BJ (cell line): Measurements from ENCODE around the gene UBE2Q1. TPM values are rescaled to one million over a fixed set of nuclear protein-coding genes. Genes with fewer than 3 reads are reported as not detected.

ENCODE experiments used
- CTCF ChIA-PET: fragments of 350-600 bp; formaldehyde crosslinking; extraction: SDS; loops from one replicate; lab custom pipeline; 2021; ENCODE audit warnings: antibody characterized with exemption, inconsistent platforms; lab: Yijun Ruan, JAX
- POLR2A ChIA-PET: fragments of 300-600 bp; sonication (Branson Sonifier 250); formaldehyde crosslinking; extraction: SDS; loops from one replicate; lab custom pipeline; 2021; ENCODE audit warnings: antibody characterized with exemption; lab: Charles Lee
- DNase-seq: peaks from one replicate; pipeline ENCODE4 v3.0.0-alpha.2; 2011; ENCODE audit warnings: low read depth
- H3K27me3 ChIP-seq: 2 replicates; pipeline ENCODE4 v1.6.0; 2011; ENCODE audit warnings: low read length; ENCODE audit not compliant: control insufficient read depth, insufficient read depth
- H3K36me3 ChIP-seq: 2 replicates; pipeline ENCODE4 v1.5.1; 2011; ENCODE audit warnings: low read length; ENCODE audit not compliant: control insufficient read depth, insufficient read depth
- H3K4me3 ChIP-seq: 2 replicates; pipeline ENCODE4 v1.5.1; 2011; ENCODE audit warnings: low read depth, mild to moderate bottlenecking, control low read depth, low read length
- CTCF ChIP-seq: IDR thresholded peaks from 2 replicates; pipeline ENCODE4 v1.5.1; 2011; ENCODE audit warnings: low read depth, mild to moderate bottlenecking, control low read depth, inconsistent platforms, low read length, moderate library complexity; ENCODE audit not compliant: insufficient read depth
- polyA plus RNA-seq: library from polyadenylated mRNA; depleted of rRNA; stranded (reverse); fragments of >200 nt; gene quantifications from 2 replicates; pipeline ENCODE4 v1.2.3, GENCODE V29; 2011

Gene UBE2Q1
- polyA plus RNA-seq, 1 experiment, result 11.0 TPM

GRCh38 chr1:154502744-154503115 lies 55.7 kb downstream of the UBE2Q1 start:
- TF ChIP-seq CTCF, result no peak
- Histone ChIP-seq H3K4me3 (no peak overlapping the region), H3K36me3 (no peaks in the 10 kb centered on the region), H3K27me3 (peaks cover 38% of the 10 kb centered on the region)
- ChIA-PET CTCF (no interaction called here), POLR2A (no interaction called here)
- no peak for DNase-seq

GRCh38 chr1:154502066-154502743 lies 56.3 kb downstream of the UBE2Q1 start, which contains the start of the genes SHE and TDRD10:
SHE (minus strand) TSS chr1:154502412; CDS start chr1:154502026, 386 bp downstream.
TDRD10 (plus strand) TSS chr1:154502219; CDS start chr1:154506904, 4,685 bp downstream.
- DNase-seq, result no peak
- ChIA-PET POLR2A (no interaction called here), CTCF (no interaction called here)
- H3K27me3 ChIP-seq, result peaks cover 34% of the 10 kb centered on the region
- no peaks in the 10 kb centered on the region for H3K36me3 ChIP-seq
- no peak for TF ChIP-seq CTCF
- H3K4me3 ChIP-seq, result no peak within 1 kb of the TSS

- CTCF ChIA-PET, result interaction anchor here (1.4 to 1.5 kb wide), 2 partner anchors 11 to 22 kb away, joined by 3 to 6 read pairs; no protein-coding TSS in a partner anchor
- Histone ChIP-seq H3K4me3 (no peak overlapping the region), H3K36me3 (no peaks in the 10 kb centered on the region), H3K27me3 (peaks cover 37% of the 10 kb centered on the region)
- TF ChIP-seq CTCF, result no peak
- no peak for DNase-seq
- POLR2A ChIA-PET, result no interaction called here
These were observed 56.9 kb downstream of the UBE2Q1 start for GRCh38 chr1:154501423-154502065.

GRCh38 chr1:154500533-154500932 lies 57.9 kb downstream of the UBE2Q1 start:
- CTCF ChIA-PET, result interaction anchor here (0.8 to 1.5 kb wide), 4 partner anchors 10 to 46 kb away, joined by 3 to 6 read pairs (median 4); no protein-coding TSS in a partner anchor
- POLR2A ChIA-PET, result no interaction called here
- H3K36me3 ChIP-seq, result no peaks in the 10 kb centered on the region
- no peak for DNase-seq
- TF ChIP-seq CTCF, result no peak
- peaks cover 39% of the 10 kb centered on the region for H3K27me3 ChIP-seq
- H3K4me3 ChIP-seq, result no peak overlapping the region

GRCh38 chr1:154499446-154499845 lies 59.0 kb downstream of the UBE2Q1 start:
- Histone ChIP-seq H3K36me3 (no peaks in the 10 kb centered on the region), H3K4me3 (no peak overlapping the region), H3K27me3 (peaks cover 38% of the 10 kb centered on the region)
- DNase-seq, result no peak
- ChIA-PET POLR2A (no interaction called here), CTCF (no interaction called here)
- no peak for TF ChIP-seq CTCF
